ENCODE results near the gene FDXR. TPM values are rescaled to one million over a fixed set of nuclear protein-coding genes. Genes with fewer than 3 reads are reported as not detected.
A peak's percentile ranks its signal among the peaks of the same experiment; 100 is the strongest.

Gene FDXR
- total RNA-seq, 1 donor from 2014 or later: 7.4 TPM

DNA sequence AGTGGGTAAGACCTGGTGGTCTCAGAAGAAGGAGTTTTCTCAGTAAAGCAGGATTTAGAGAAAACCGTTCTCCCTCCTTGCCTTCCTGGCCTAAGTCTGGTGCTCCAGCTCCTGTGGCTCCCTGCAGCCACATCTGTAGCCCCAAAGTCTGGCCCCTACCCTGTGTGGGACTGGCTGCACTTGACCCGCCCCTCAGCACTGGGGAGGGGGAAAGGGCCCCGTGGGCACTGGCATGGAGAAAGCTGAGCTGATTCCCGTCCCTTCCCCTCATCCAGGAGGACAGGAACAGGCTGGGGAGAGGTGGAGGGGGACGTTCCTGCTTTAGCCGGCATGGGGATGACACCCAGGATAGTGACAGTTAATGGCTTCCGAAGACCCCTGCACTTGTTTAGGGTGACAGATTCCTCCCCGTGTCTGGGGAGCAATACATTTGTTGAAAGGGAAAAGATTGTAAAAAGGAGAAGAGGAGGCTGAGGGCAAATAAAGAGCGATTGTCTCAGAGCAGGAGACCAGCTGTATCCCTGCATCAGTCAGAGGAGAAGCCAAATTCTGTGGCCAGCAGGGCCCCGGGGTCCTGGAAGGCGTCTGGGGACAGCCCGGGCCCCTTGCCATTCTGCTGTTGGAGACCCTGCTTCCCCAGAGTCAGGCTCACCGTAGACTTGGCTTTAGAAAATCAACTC lies 51.0 kb downstream of the FDXR start:
- H3K27ac Mint-ChIP-seq: peak overlapping the region; percentile 76
- no peaks in the 10 kb centered on the region for H4K20me1 ChIP-seq (ENCODE audit: low read depth)
- H3F3A ChIP-seq (ENCODE audit: low read depth): no peaks in the 10 kb centered on the region
- H3K27me3 Mint-ChIP-seq (ENCODE audit: insufficient read depth, low read depth): peaks cover 2% of the 10 kb centered on the region
- H3K27ac ChIP-seq: no peak overlapping the region
- H3K36me3 Mint-ChIP-seq: peaks cover 7% of the 10 kb centered on the region
- H3K4me3 Mint-ChIP-seq: peak overlapping the region; percentile 35
- DNase-seq (ENCODE audit: low spot score): no peak
- H3K79me2 ChIP-seq (ENCODE audit: low read depth): no peaks in the 10 kb centered on the region
- H2AFZ ChIP-seq (replicated peaks): no peak overlapping the region
- TF ChIP-seq, protein P1, sequence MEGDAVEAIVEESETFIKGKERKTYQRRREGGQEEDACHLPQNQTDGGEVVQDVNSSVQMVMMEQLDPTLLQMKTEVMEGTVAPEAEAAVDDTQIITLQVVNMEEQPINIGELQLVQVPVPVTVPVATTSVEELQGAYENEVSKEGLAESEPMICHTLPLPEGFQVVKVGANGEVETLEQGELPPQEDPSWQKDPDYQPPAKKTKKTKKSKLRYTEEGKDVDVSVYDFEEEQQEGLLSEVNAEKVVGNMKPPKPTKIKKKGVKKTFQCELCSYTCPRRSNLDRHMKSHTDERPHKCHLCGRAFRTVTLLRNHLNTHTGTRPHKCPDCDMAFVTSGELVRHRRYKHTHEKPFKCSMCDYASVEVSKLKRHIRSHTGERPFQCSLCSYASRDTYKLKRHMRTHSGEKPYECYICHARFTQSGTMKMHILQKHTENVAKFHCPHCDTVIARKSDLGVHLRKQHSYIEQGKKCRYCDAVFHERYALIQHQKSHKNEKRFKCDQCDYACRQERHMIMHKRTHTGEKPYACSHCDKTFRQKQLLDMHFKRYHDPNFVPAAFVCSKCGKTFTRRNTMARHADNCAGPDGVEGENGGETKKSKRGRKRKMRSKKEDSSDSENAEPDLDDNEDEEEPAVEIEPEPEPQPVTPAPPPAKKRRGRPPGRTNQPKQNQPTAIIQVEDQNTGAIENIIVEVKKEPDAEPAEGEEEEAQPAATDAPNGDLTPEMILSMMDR (IDR thresholded peaks at IDR 0.05): no peak
- TF ChIP-seq EZH2phosphoT487 (IDR thresholded peaks at IDR 0.05): no peak
- TF ChIP-seq EZH2 (IDR thresholded peaks at IDR 0.05): no peak
- no peaks in the 10 kb centered on the region for H3K9me3 Mint-ChIP-seq
- H3K4me2 ChIP-seq: no peak overlapping the region
- no peak overlapping the region for H3K4me3 ChIP-seq
- no peaks in the 10 kb centered on the region for H3K4me1 ChIP-seq
- H3K9ac ChIP-seq: no peak overlapping the region
- peaks cover 49% of the 10 kb centered on the region for H3K4me1 Mint-ChIP-seq
- no peaks in the 10 kb centered on the region for H3K36me3 ChIP-seq
- H3K27me3 ChIP-seq: no peaks in the 10 kb centered on the region
- H3K9me3 ChIP-seq (ENCODE audit: low read depth): no peaks in the 10 kb centered on the region

DNA sequence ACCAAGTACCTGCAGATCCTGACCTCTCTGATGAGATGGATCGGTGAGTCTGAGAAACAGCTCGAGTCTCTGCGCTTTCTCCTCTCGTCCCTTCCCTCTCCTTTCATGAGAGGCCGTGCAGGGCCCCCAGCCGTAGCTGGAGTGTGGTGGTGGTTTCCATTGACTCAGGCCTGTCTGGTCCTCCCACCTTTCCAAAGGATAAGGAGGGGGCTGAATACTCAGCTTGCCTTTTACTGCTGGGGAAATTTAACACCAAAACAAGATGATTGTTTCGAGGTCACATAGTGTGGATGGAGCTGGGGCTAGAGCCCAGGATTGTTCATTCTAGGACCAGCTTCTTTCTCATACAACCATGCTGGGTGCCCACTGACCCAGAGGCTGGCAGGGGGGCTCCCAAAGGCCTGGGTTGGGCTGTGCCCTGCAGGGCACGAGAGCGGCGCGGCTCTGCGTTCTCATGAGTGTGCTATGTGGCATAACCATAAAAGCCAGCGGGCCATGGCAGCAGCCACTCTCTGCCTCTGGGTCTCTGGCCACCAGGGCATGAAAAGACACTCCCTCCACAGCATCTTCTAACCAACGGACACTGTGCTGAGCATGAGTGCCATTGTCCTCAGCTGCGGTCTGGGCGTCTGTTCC lies 52.9 kb downstream of the FDXR start:
- no peak overlapping the region for H3K27ac ChIP-seq
- no peaks in the 10 kb centered on the region for H3K9me3 ChIP-seq (ENCODE audit: low read depth)
- no peak overlapping the region for H3K4me3 ChIP-seq
- Mint-ChIP-seq H3K36me3 (peaks cover 7% of the 10 kb centered on the region), H3K4me3 (no peak overlapping the region), H3K9me3 (no peaks in the 10 kb centered on the region), H3K27ac (no peak overlapping the region), H3K4me1 (peaks cover 51% of the 10 kb centered on the region), H3K27me3 (ENCODE audit: insufficient read depth, low read depth) (peaks cover 2% of the 10 kb centered on the region)
- no peak overlapping the region for H2AFZ ChIP-seq (replicated peaks)
- no peaks in the 10 kb centered on the region for H3K27me3 ChIP-seq
- no peaks in the 10 kb centered on the region for H4K20me1 ChIP-seq (ENCODE audit: low read depth)
- no peaks in the 10 kb centered on the region for H3K79me2 ChIP-seq (ENCODE audit: low read depth)
- no peak for DNase-seq (ENCODE audit: low spot score)
- no peak overlapping the region for H3K4me2 ChIP-seq
- TF ChIP-seq, protein P1 (IDR thresholded peaks at IDR 0.05): no peak
- no peak for TF ChIP-seq EZH2 (IDR thresholded peaks at IDR 0.05)
- TF ChIP-seq EZH2phosphoT487 (IDR thresholded peaks at IDR 0.05): no peak
- no peak overlapping the region for H3K9ac ChIP-seq
- H3F3A ChIP-seq (ENCODE audit: low read depth): peaks cover 3% of the 10 kb centered on the region
- H3K36me3 ChIP-seq: no peaks in the 10 kb centered on the region
- peaks cover 7% of the 10 kb centered on the region for H3K4me1 ChIP-seq

DNA sequence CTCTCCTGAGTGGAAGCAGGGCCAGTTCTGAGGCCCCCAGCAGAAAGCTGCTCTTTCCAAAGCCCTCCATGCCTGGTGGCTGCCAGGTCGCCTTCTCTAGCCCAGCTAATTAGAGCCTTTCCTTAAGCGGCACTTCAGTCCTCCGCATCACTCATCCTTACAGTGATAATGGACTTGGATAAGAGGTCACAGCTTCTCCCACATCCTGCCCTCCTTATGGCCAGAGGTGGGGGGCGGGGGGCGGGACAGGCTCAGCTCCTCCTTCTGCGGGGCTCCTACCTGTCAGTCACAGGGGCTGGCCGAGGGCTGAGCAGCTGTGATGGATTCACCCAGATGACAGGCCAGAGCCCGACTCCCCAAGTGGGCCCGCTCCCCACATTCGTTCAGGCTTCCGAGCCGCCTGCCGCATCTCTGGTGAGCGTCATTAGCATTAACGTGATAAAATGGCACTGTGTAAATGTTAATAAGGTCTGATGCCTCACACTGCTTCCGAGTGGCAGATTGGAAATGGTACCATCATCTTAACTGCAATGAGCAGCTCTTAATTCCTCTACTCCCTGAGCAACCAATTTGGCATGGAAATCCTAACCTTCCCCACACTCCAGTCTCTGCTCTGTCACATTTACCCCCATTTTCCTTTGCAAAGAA lies 54.4 kb downstream of the FDXR start:
- Mint-ChIP-seq H3K9me3 (no peaks in the 10 kb centered on the region), H3K36me3 (peaks cover 7% of the 10 kb centered on the region), H3K27ac (peak overlapping the region; percentile 74), H3K27me3 (ENCODE audit: insufficient read depth, low read depth) (peaks cover 2% of the 10 kb centered on the region), H3K4me3 (no peak overlapping the region), H3K4me1 (peaks cover 47% of the 10 kb centered on the region)
- Histone ChIP-seq H3K27ac (no peak overlapping the region), H3K79me2 (ENCODE audit: low read depth) (no peaks in the 10 kb centered on the region), H3K27me3 (no peaks in the 10 kb centered on the region), H3K4me3 (no peak overlapping the region), H3F3A (ENCODE audit: low read depth) (peaks cover 3% of the 10 kb centered on the region), H3K4me2 (no peak overlapping the region), H2AFZ (replicated peaks) (no peak overlapping the region), H3K9ac (no peak overlapping the region), H4K20me1 (ENCODE audit: low read depth) (no peaks in the 10 kb centered on the region), H3K4me1 (peaks cover 7% of the 10 kb centered on the region), H3K9me3 (ENCODE audit: low read depth) (no peaks in the 10 kb centered on the region), H3K36me3 (no peaks in the 10 kb centered on the region)
- no peak for DNase-seq (ENCODE audit: low spot score)
- TF ChIP-seq, protein P1 (IDR thresholded peaks at IDR 0.05): no peak

Measured in neural progenitor cell (in vitro differentiated cells).